Endometrial microvascular endothelial cells (primary cell): ENCODE measurements around the gene SYK. TPM values are rescaled to one million over a fixed set of nuclear protein-coding genes. Genes with fewer than 3 reads are reported as not detected.
"Not testable (repeated sequence)": the region's sequence is repeated elsewhere in the genome, so short reads cannot be mapped to it uniquely, and the experiment has no call there.

Experiments
- in situ Hi-C: cut with HindIII; loops from 2 replicates; pipeline ENCODE4 v1.10.0; 2017; ENCODE audit warnings: low sequenced_read_pairs, low pct_unique_long_range_greater_than_20kb; ENCODE audit errors: inconsistent ontology term
- total RNA-seq: library from RNA; depleted of rRNA; stranded (reverse); fragments of >200 nt; gene quantifications from one replicate; pipeline ENCODE4 v1.2.3, GENCODE V29; 2015; ENCODE audit errors: inconsistent ontology term

Gene SYK
- total RNA-seq, 1 donor from 2014 or later = not detected

- in situ Hi-C loops = no loop called here
These were observed 63.2 kb downstream of the SYK start for GRCh38 chr9:90864779-90865178.

GRCh38 chr9:90867101-90867500, 65.5 kb downstream of the SYK start:
- in situ Hi-C loops = no loop called here

GRCh38 chr9:90868555-90868954, 66.9 kb downstream of the SYK start:
- in situ Hi-C loops = no loop called here

- in situ Hi-C loops = no loop called here
These were observed 67.7 kb downstream of the SYK start for GRCh38 chr9:90869361-90869760.

- in situ Hi-C loops = no loop called here
These were observed 69.2 kb downstream of the SYK start for GRCh38 chr9:90870621-90871326.

- in situ Hi-C loops = no loop called here
These were observed 69.8 kb downstream of the SYK start for GRCh38 chr9:90871327-90871935.

GRCh38 chr9:90872835-90873294, 71.2 kb downstream of the SYK start:
- in situ Hi-C loops = no loop called here

- in situ Hi-C loops = no loop called here
These were observed 71.8 kb downstream of the SYK start for GRCh38 chr9:90873422-90873821.

GRCh38 chr9:90874194-90874593, 72.6 kb downstream of the SYK start:
- in situ Hi-C loops = no loop called here

- in situ Hi-C loops = no loop called here
These were observed 76.9 kb downstream of the SYK start for GRCh38 chr9:90878562-90878961.

GRCh38 chr9:90880066-90880465, 78.4 kb downstream of the SYK start:
- in situ Hi-C loops = no loop called here

- in situ Hi-C loops = no loop called here
These were observed 79.0 kb downstream of the SYK start for GRCh38 chr9:90880669-90881068.

- in situ Hi-C loops = no loop called here
These were observed 80.0 kb downstream of the SYK start for GRCh38 chr9:90881648-90882047.

- in situ Hi-C loops = no loop called here
These were observed 81.5 kb downstream of the SYK start for GRCh38 chr9:90882991-90883600.

- in situ Hi-C loops = no loop called here
These were observed 82.0 kb downstream of the SYK start for GRCh38 chr9:90883661-90884060.

GRCh38 chr9:90884178-90884577, 82.6 kb downstream of the SYK start:
- in situ Hi-C loops = no loop called here

- in situ Hi-C loops = not testable (repeated sequence)
These were observed 85.2 kb downstream of the SYK start for GRCh38 chr9:90886868-90887267.

GRCh38 chr9:90888941-90889340, 87.3 kb downstream of the SYK start:
- in situ Hi-C loops = no loop called here

- in situ Hi-C loops = no loop called here
These were observed 88.7 kb downstream of the SYK start for GRCh38 chr9:90890146-90890810.
